Small intestine (tissue), 7 donors: ENCODE measurements around the gene KRT4. TPM values are rescaled to one million over a fixed set of nuclear protein-coding genes. Genes with fewer than 3 reads are reported as not detected.

Experiments used
- DNase-seq, 2 donors: peaks; one replicate each; pipeline versions ENCODE4 v3.0.0 to v3.0.0-alpha.2; 2013
- FAIRE-seq: peaks from 2 replicates; lab custom pipeline; 2012; peaks lifted over from hg19 to GRCh38; lab: Jason Lieb, UNC
- H3K27ac ChIP-seq, 3 donors: one replicate each; pipeline ENCODE4 v1.5.1; 2013; ENCODE audit warnings: low read length in 2 of 3, mild to moderate bottlenecking in 2 of 3, control low read depth in 1 of 3, inconsistent platforms in 1 of 3, low read depth in 1 of 3, moderate library complexity in 1 of 3
- H3K27me3 ChIP-seq, 3 donors: one replicate each; pipeline ENCODE4 v1.6.1; 2013; ENCODE audit warnings: low read length in 3 of 3, inconsistent platforms in 1 of 3; ENCODE audit not compliant: control insufficient read depth in 3 of 3, insufficient read depth in 3 of 3
- H3K36me3 ChIP-seq, 3 donors: one replicate each; pipeline ENCODE4 v1.6.1; 2013; ENCODE audit warnings: low read length in 3 of 3, inconsistent platforms in 1 of 3, low read depth in 1 of 3, mild to moderate bottlenecking in 1 of 3, moderate library complexity in 1 of 3; ENCODE audit not compliant: control insufficient read depth in 3 of 3, insufficient read depth in 2 of 3
- H3K4me1 ChIP-seq, 3 donors: one replicate each; pipeline ENCODE4 v1.6.1; 2013; ENCODE audit warnings: low read length in 2 of 3, inconsistent platforms in 1 of 3, low read depth in 1 of 3, mild to moderate bottlenecking in 1 of 3, moderate library complexity in 1 of 3; ENCODE audit not compliant: control insufficient read depth in 3 of 3, insufficient read depth in 2 of 3
- H3K4me3 ChIP-seq, 3 donors: one replicate each; pipeline ENCODE4 v1.5.1; 2013; ENCODE audit warnings: low read length in 3 of 3, control low read depth in 1 of 3, inconsistent platforms in 1 of 3, low read depth in 1 of 3, mild to moderate bottlenecking in 1 of 3, moderate library complexity in 1 of 3
- H3K9me3 ChIP-seq, 2 donors: one replicate each; pipeline ENCODE4 v1.6.1; 2013; ENCODE audit warnings: low read depth in 1 of 2, low read length in 1 of 2; ENCODE audit not compliant: control insufficient read depth in 2 of 2, insufficient read depth in 1 of 2
- WGBS, 3 donors: extraction: QIAGEN DNeasy Blood & Tissue Kit; methylation state at CpG; one replicate each; pipeline ENCODE4 v1.1.7; 2013; 5-methylcytosine and 5-hydroxymethylcytosine counted together
- polyA plus RNA-seq, 4 donors: library from polyadenylated mRNA; stranded (reverse) in 3 of 4; unstranded in 1 of 4; fragments of 200-250 nt in 3 of 4; fragments of 120-200 nt in 1 of 4; gene quantifications; one replicate each; pipeline versions ENCODE4 v1.2.1 to v1.2.3, GENCODE V29; 2013
- donor health status: healthy with polysubstance abuse.
- donor health status: control.
- donor health status: control.
- donor health status: Bipolar disorder and iron deficiency.
- donor health status: healthy.

KRT4 gene
- polyA plus RNA-seq, 4 donors, result 0.04 to 12.3 (median 4.4) TPM

- Histone ChIP-seq H3K9me3 (no peaks in the 10 kb centered on the region), H3K27me3 (peaks cover 0 to 5% (median 0%) of the 10 kb centered on the region in 3 donors), H3K4me1 (no peaks in the 10 kb centered on the region), H3K36me3 (no peaks in the 10 kb centered on the region), H3K4me3 (no peak overlapping the region), H3K27ac (no peak overlapping the region)
- WGBS, 3 donors, result 31 to 64% (median 45%) methylated on average over 3 of the region's 3 CpGs
- no peak for FAIRE-seq
- DNase-seq, result no peak
Observed at GRCh38 chr12:52801773-52802172, 12.1 kb downstream of the KRT4 start.

GRCh38 chr12:52800259-52800917, 13.5 kb downstream of the KRT4 start:
- H3K4me1 ChIP-seq, result no peaks in the 10 kb centered on the region
- no peaks in the 10 kb centered on the region for H3K9me3 ChIP-seq
- no peak overlapping the region for H3K4me3 ChIP-seq
- H3K27me3 ChIP-seq, result peaks cover 0 to 5% (median 0%) of the 10 kb centered on the region in 3 donors
- DNase-seq (no peak), FAIRE-seq (no peak)
- WGBS, 3 donors, result 43 to 75% (median 60%) methylated on average over 1 of the region's 1 CpG
- H3K27ac ChIP-seq, result no peak overlapping the region
- H3K36me3 ChIP-seq, result no peaks in the 10 kb centered on the region

- WGBS, 3 donors, result 72 to 81% (median 78%) methylated on average over 5 of the region's 5 CpGs
- FAIRE-seq, result no peak
Observed at GRCh38 chr12:52799505-52800211, 14.3 kb downstream of the KRT4 start.

GRCh38 chr12:52798671-52799504, 15.0 kb downstream of the KRT4 start:
- DNase-seq, result no peak
- no peaks in the 10 kb centered on the region for H3K36me3 ChIP-seq
- H3K27ac ChIP-seq, result no peak overlapping the region
- peaks cover 0 to 9% (median 0%) of the 10 kb centered on the region in 3 donors for H3K27me3 ChIP-seq
- no peaks in the 10 kb centered on the region for H3K4me1 ChIP-seq
- H3K4me3 ChIP-seq, result no peak overlapping the region
- 51 to 56% (median 51%) methylated on average over 7 of the region's 7 CpGs for WGBS, 3 donors
- no peaks in the 10 kb centered on the region for H3K9me3 ChIP-seq
- no peak for FAIRE-seq

More at GRCh38 chr12:52799505-52800211, 14.3 kb downstream of the KRT4 start:
- no peaks in the 10 kb centered on the region for H3K9me3 ChIP-seq
- no peaks in the 10 kb centered on the region for H3K4me1 ChIP-seq
- no peak overlapping the region for H3K27ac ChIP-seq
- no peak overlapping the region for H3K4me3 ChIP-seq
- H3K36me3 ChIP-seq, result no peaks in the 10 kb centered on the region
- DNase-seq, result no peak
- H3K27me3 ChIP-seq, result peaks cover 0 to 5% (median 0%) of the 10 kb centered on the region in 3 donors

- no peaks in the 10 kb centered on the region for H3K36me3 ChIP-seq
- H3K9me3 ChIP-seq, result no peaks in the 10 kb centered on the region
- no peak overlapping the region for H3K27ac ChIP-seq
- 83 to 91% (median 87%) methylated on average over 4 of the region's 4 CpGs for WGBS, 3 donors
- H3K27me3 ChIP-seq, result peaks cover 0 to 11% (median 0%) of the 10 kb centered on the region in 3 donors
- FAIRE-seq, result no peak
- no peaks in the 10 kb centered on the region for H3K4me1 ChIP-seq
- H3K4me3 ChIP-seq, result no peak overlapping the region
- no peak for DNase-seq
Observed at GRCh38 chr12:52798003-52798670, 15.8 kb downstream of the KRT4 start.

- FAIRE-seq (no peak), DNase-seq (peak in 1 of 2 donors; percentile 11)
- H3K9me3 ChIP-seq, result no peaks in the 10 kb centered on the region
- H3K4me3 ChIP-seq, result no peak overlapping the region
- H3K36me3 ChIP-seq, result no peaks in the 10 kb centered on the region
- H3K27me3 ChIP-seq, result peaks cover 0 to 11% (median 0%) of the 10 kb centered on the region in 3 donors
- H3K27ac ChIP-seq, result no peak overlapping the region
- no peaks in the 10 kb centered on the region for H3K4me1 ChIP-seq
Observed at GRCh38 chr12:52797529-52797894, 16.4 kb downstream of the KRT4 start.

- FAIRE-seq (no peak), DNase-seq (no peak)
- no peak overlapping the region for H3K27ac ChIP-seq
- H3K9me3 ChIP-seq, result no peaks in the 10 kb centered on the region
- H3K4me3 ChIP-seq, result no peak overlapping the region
- H3K27me3 ChIP-seq, result peaks cover 0 to 14% (median 0%) of the 10 kb centered on the region in 3 donors
- WGBS, 3 donors, result 82 to 88% (median 84%) methylated on average over 3 of the region's 3 CpGs
- no peaks in the 10 kb centered on the region for H3K36me3 ChIP-seq
- H3K4me1 ChIP-seq, result no peaks in the 10 kb centered on the region
Observed at GRCh38 chr12:52796839-52797528, 16.9 kb downstream of the KRT4 start.
